ENCODE measurements around the gene GRPEL1. TPM values are rescaled to one million over a fixed set of nuclear protein-coding genes. Genes with fewer than 3 reads are reported as not detected.

GRPEL1 gene
- polyA plus RNA-seq, 1 donor from 2014 or later = 49.0 TPM

GRCh38 chr4:7078025-7078424 lies 10.2 kb upstream of the GRPEL1 start:
- no peak overlapping the region for H3K27ac Mint-ChIP-seq
- no peak overlapping the region for H3K4me3 Mint-ChIP-seq
- peaks cover 0 to 4% (median 0%) of the 10 kb centered on the region in 3 donors for H3K4me1 Mint-ChIP-seq
- H3K36me3 Mint-ChIP-seq = peaks cover 2% of the 10 kb centered on the region
- peaks cover 20% of the 10 kb centered on the region for H3K27me3 Mint-ChIP-seq
- H3K9me3 Mint-ChIP-seq = peaks cover 0 to 5% (median 0%) of the 10 kb centered on the region in 3 donors

- peaks cover 2% of the 10 kb centered on the region for H3K36me3 Mint-ChIP-seq
- H3K27ac Mint-ChIP-seq = no peak overlapping the region
- no peak overlapping the region for H3K4me3 Mint-ChIP-seq
- H3K27me3 Mint-ChIP-seq = peaks cover 18% of the 10 kb centered on the region
- H3K4me1 Mint-ChIP-seq = peaks cover 0 to 4% (median 0%) of the 10 kb centered on the region in 3 donors
- peaks cover 0 to 5% (median 0%) of the 10 kb centered on the region in 3 donors for H3K9me3 Mint-ChIP-seq
Measured at GRCh38 chr4:7077371-7077770, 9.5 kb upstream of the GRPEL1 start.

- peaks cover 0 to 5% (median 0%) of the 10 kb centered on the region in 3 donors for H3K4me1 Mint-ChIP-seq
- peaks cover 0 to 5% (median 0%) of the 10 kb centered on the region in 3 donors for H3K9me3 Mint-ChIP-seq
- H3K27me3 Mint-ChIP-seq = peaks cover 16% of the 10 kb centered on the region
- peaks cover 2% of the 10 kb centered on the region for H3K36me3 Mint-ChIP-seq
- no peak overlapping the region for H3K27ac Mint-ChIP-seq
- no peak overlapping the region for H3K4me3 Mint-ChIP-seq
Measured at GRCh38 chr4:7076696-7077082, 8.8 kb upstream of the GRPEL1 start.

- Mint-ChIP-seq H3K4me1 (peaks cover 0 to 5% (median 0%) of the 10 kb centered on the region in 3 donors), H3K36me3 (peaks cover 2% of the 10 kb centered on the region), H3K9me3 (peaks cover 0 to 4% (median 0%) of the 10 kb centered on the region in 3 donors), H3K27me3 (peaks cover 12% of the 10 kb centered on the region), H3K27ac (no peak overlapping the region), H3K4me3 (no peak overlapping the region)
Measured at GRCh38 chr4:7075962-7076695, 8.3 kb upstream of the GRPEL1 start.

- Mint-ChIP-seq H3K36me3 (peaks cover 2% of the 10 kb centered on the region), H3K27ac (peak overlapping the region in 1 of 3 donors; percentile 85), H3K27me3 (no peaks in the 10 kb centered on the region), H3K9me3 (peaks cover 0 to 2% (median 0%) of the 10 kb centered on the region in 3 donors), H3K4me3 (peak overlapping the region in 1 of 4 donors; percentile 52), H3K4me1 (peaks cover 4 to 8% (median 6%) of the 10 kb centered on the region in 3 donors)
Measured at GRCh38 chr4:7074426-7074825, 6.6 kb upstream of the GRPEL1 start.

GRCh38 chr4:7073526-7074390 lies 5.9 kb upstream of the GRPEL1 start:
- H3K27ac Mint-ChIP-seq = peak overlapping the region in 1 of 3 donors; percentile 85
- peak overlapping the region in 1 of 4 donors; percentile 52 for H3K4me3 Mint-ChIP-seq
- H3K4me1 Mint-ChIP-seq = peaks cover 5 to 9% (median 7%) of the 10 kb centered on the region in 3 donors
- H3K36me3 Mint-ChIP-seq = peaks cover 2% of the 10 kb centered on the region
- H3K9me3 Mint-ChIP-seq = peaks cover 0 to 2% (median 0%) of the 10 kb centered on the region in 3 donors
- H3K27me3 Mint-ChIP-seq = no peaks in the 10 kb centered on the region

- no peaks in the 10 kb centered on the region for H3K27me3 Mint-ChIP-seq
- H3K4me1 Mint-ChIP-seq = peaks cover 11 to 14% (median 12%) of the 10 kb centered on the region in 3 donors
- no peak overlapping the region for H3K4me3 Mint-ChIP-seq
- H3K27ac Mint-ChIP-seq = no peak overlapping the region
- H3K9me3 Mint-ChIP-seq = peaks cover 0 to 2% (median 0%) of the 10 kb centered on the region in 3 donors
- peaks cover 2% of the 10 kb centered on the region for H3K36me3 Mint-ChIP-seq
Measured at GRCh38 chr4:7073059-7073458, 5.2 kb upstream of the GRPEL1 start.

GRCh38 chr4:7070729-7071511 lies 3.1 kb upstream of the GRPEL1 start:
- Mint-ChIP-seq H3K27ac (peak overlapping the region in 2 of 3 donors; percentile 19 to 21), H3K36me3 (peaks cover 2% of the 10 kb centered on the region), H3K4me3 (peak overlapping the region in 3 of 4 donors; percentile 57 to 75 (median 65)), H3K27me3 (no peaks in the 10 kb centered on the region), H3K9me3 (no peaks in the 10 kb centered on the region), H3K4me1 (peaks cover 20 to 25% (median 21%) of the 10 kb centered on the region in 3 donors)

- Mint-ChIP-seq H3K36me3 (peaks cover 2% of the 10 kb centered on the region), H3K4me1 (peaks cover 20 to 32% (median 25%) of the 10 kb centered on the region in 3 donors), H3K4me3 (peak overlapping the region; percentile 88 to 98 (median 95)), H3K9me3 (no peaks in the 10 kb centered on the region), H3K27me3 (no peaks in the 10 kb centered on the region), H3K27ac (peak overlapping the region; percentile 73 to 97 (median 89))
Measured at GRCh38 chr4:7068883-7069282, 1.0 kb upstream of the GRPEL1 start.

GRCh38 chr4:7068279-7068842 lies 497 bp upstream of the GRPEL1 start:
- Mint-ChIP-seq H3K27me3 (no peaks in the 10 kb centered on the region), H3K27ac (peak overlapping the region; percentile 73 to 97 (median 89)), H3K4me1 (peaks cover 20 to 34% (median 25%) of the 10 kb centered on the region in 3 donors), H3K9me3 (no peaks in the 10 kb centered on the region), H3K36me3 (peaks cover 2% of the 10 kb centered on the region), H3K4me3 (peak overlapping the region; percentile 88 to 98 (median 95))

GRCh38 chr4:7067126-7067451 lies 775 bp downstream of the GRPEL1 start:
- no peaks in the 10 kb centered on the region for H3K9me3 Mint-ChIP-seq
- H3K27ac Mint-ChIP-seq = peak overlapping the region; percentile 45 to 97 (median 61)
- no peaks in the 10 kb centered on the region for H3K27me3 Mint-ChIP-seq
- H3K4me3 Mint-ChIP-seq = peak overlapping the region; percentile 88 to 98 (median 92)
- H3K36me3 Mint-ChIP-seq = peaks cover 4% of the 10 kb centered on the region
- peaks cover 18 to 34% (median 25%) of the 10 kb centered on the region in 3 donors for H3K4me1 Mint-ChIP-seq

- Mint-ChIP-seq H3K27me3 (no peaks in the 10 kb centered on the region), H3K4me1 (peaks cover 18 to 34% (median 25%) of the 10 kb centered on the region in 3 donors), H3K27ac (peak overlapping the region; percentile 45 to 97 (median 61)), H3K9me3 (no peaks in the 10 kb centered on the region), H3K36me3 (peaks cover 4% of the 10 kb centered on the region), H3K4me3 (peak overlapping the region; percentile 88 to 98 (median 92))
Measured at GRCh38 chr4:7066493-7066892, 1.4 kb downstream of the GRPEL1 start.

GRCh38 chr4:7066006-7066405 lies 1.9 kb downstream of the GRPEL1 start:
- no peaks in the 10 kb centered on the region for H3K27me3 Mint-ChIP-seq
- no peaks in the 10 kb centered on the region for H3K9me3 Mint-ChIP-seq
- H3K4me3 Mint-ChIP-seq = peak overlapping the region; percentile 75 to 95 (median 91)
- peaks cover 4% of the 10 kb centered on the region for H3K36me3 Mint-ChIP-seq
- H3K27ac Mint-ChIP-seq = no peak overlapping the region
- H3K4me1 Mint-ChIP-seq = peaks cover 18 to 36% (median 25%) of the 10 kb centered on the region in 3 donors

GRCh38 chr4:7063362-7063761 lies 4.5 kb downstream of the GRPEL1 start:
- Mint-ChIP-seq H3K4me1 (peaks cover 14 to 32% (median 19%) of the 10 kb centered on the region in 3 donors), H3K4me3 (peak overlapping the region in 1 of 4 donors; percentile 13), H3K36me3 (peaks cover 4% of the 10 kb centered on the region), H3K27ac (no peak overlapping the region), H3K9me3 (no peaks in the 10 kb centered on the region), H3K27me3 (no peaks in the 10 kb centered on the region)

Measured in IgD-negative memory B cell (primary cell).